Effector memory CD4-positive, alpha-beta T cell (primary cell): Measurements from ENCODE around the gene DIP2B.

ENCODE experiments used
- DNase-seq, 3 donors: peaks; one replicate each; pipeline ENCODE4 v3.0.0-alpha.2; 2020
- H3K27ac ChIP-seq: 2 replicates; pipeline ENCODE4 v1.7.0; 2013; ENCODE audit warnings: mild to moderate bottlenecking, low read length, moderate library complexity; ENCODE audit not compliant: insufficient read depth, poor library complexity, severe bottlenecking
- H3K27me3 ChIP-seq: replicated peaks from 2 replicates; pipeline ENCODE4 v1.7.0; 2013; ENCODE audit warnings: mild to moderate bottlenecking, low read length; ENCODE audit not compliant: insufficient read depth, control insufficient read depth, poor library complexity, severe bottlenecking
- H3K36me3 ChIP-seq: 2 replicates; pipeline ENCODE4 v1.7.0; 2013; ENCODE audit warnings: mild to moderate bottlenecking, low read length, moderate library complexity; ENCODE audit not compliant: control insufficient read depth, insufficient read depth
- H3K4me1 ChIP-seq: 2 replicates; pipeline ENCODE4 v1.7.0; 2013; ENCODE audit warnings: low read length, mild to moderate bottlenecking; ENCODE audit not compliant: control insufficient read depth, insufficient read depth, poor library complexity, severe bottlenecking
- H3K4me3 ChIP-seq: 2 replicates; pipeline ENCODE4 v1.7.0; 2013; ENCODE audit warnings: low read length, low read depth, mild to moderate bottlenecking; ENCODE audit not compliant: insufficient read depth, poor library complexity, severe bottlenecking
- H3K9me3 ChIP-seq: 2 replicates; pipeline ENCODE4 v1.7.0; 2013; ENCODE audit warnings: mild to moderate bottlenecking, low read length, moderate library complexity; ENCODE audit not compliant: control insufficient read depth

DIP2B gene

DNA sequence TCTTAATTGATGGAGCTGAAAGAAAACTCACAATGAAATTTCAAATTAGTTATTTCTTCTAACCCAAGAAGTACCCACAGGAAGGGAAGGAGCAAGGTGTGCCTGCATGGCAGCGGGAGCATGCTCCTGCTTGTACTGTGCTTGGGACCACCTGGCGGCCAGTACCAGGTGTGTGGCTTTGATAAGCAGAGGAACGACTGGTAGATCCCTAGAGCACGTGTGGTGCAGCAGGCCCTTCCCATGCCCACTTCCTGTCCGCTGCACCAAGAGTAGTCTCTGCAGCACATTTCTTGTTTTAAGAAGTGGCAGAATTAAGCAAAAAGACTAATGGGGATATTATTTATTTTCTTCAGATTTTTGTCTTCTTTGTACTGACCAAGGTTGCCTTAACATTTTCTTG lies 136.8 kb downstream of the DIP2B start:
- no peak overlapping the region for H3K27ac ChIP-seq
- no peak for DNase-seq
- peaks cover 6% of the 10 kb centered on the region for H3K36me3 ChIP-seq
- peaks cover 4% of the 10 kb centered on the region for H3K4me1 ChIP-seq
- no peaks in the 10 kb centered on the region for H3K27me3 ChIP-seq
- H3K4me3 ChIP-seq, result no peak overlapping the region
- H3K9me3 ChIP-seq, result no peaks in the 10 kb centered on the region

DNA sequence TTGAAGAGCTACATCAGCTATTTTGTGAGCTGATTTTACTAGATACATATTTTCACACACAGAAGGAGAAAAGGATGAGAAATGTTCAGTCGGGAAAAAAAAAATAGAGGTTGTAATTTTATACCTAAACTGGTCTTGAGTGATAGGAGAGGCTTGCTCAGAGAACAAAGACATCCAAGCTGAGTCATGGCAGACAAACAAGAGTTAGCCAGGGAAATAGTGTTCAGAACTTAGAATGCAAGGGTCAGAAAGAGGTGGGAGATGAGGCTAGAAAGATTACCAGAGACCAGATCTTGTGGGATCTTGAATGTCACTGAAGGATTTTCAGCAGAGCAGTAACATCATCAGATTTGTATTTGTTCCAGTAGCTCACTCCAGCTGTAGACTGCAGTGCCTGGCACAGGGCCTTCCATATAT lies 137.3 kb downstream of the DIP2B start:
- no peak for DNase-seq
- no peaks in the 10 kb centered on the region for H3K9me3 ChIP-seq
- no peak overlapping the region for H3K27ac ChIP-seq
- peaks cover 6% of the 10 kb centered on the region for H3K36me3 ChIP-seq
- no peaks in the 10 kb centered on the region for H3K27me3 ChIP-seq
- H3K4me3 ChIP-seq, result no peak overlapping the region
- peaks cover 4% of the 10 kb centered on the region for H3K4me1 ChIP-seq

DNA sequence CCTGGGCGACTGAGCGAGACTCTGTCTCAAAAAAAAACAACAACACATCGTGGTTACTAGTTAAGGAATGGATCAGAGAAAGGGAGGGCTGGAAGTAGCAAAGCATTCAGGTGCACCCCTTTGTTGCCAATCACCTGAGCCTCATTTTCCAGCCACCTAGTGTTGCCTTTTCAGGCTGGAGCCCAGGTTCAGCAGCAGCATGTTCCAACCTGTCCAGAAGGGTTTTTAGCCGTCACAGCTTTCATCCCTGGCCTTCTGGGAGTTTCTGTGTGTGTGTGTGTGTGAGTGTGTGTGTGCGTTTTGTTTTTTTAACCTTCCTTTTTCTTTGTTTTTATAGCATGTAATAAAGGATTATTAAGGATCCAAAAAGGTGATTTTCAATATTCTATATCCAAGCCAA lies 138.0 kb downstream of the DIP2B start:
- H3K36me3 ChIP-seq, result peaks cover 6% of the 10 kb centered on the region
- H3K4me3 ChIP-seq, result no peak overlapping the region
- no peak for DNase-seq
- H3K27me3 ChIP-seq, result no peaks in the 10 kb centered on the region
- H3K9me3 ChIP-seq, result no peaks in the 10 kb centered on the region
- H3K27ac ChIP-seq, result no peak overlapping the region
- no peaks in the 10 kb centered on the region for H3K4me1 ChIP-seq

DNA sequence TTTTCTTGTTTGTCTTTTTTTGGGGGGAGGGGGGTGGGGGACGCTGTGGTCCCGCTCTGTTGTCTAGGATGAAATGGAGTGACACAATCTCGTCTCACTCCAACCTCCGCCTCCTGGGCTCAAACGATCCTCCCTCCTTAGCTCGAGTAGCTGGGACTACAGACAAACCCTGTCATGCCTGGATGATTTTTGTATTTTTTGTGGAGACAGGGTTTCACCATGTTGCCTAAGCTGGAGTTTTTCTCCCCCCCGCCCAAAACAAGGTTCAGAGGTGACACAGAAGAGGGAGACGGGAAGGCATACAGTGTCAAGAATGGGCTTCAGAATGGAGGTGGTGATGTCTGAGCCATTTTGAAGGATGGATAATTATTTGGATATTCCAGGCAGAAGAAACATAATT lies 142.2 kb downstream of the DIP2B start:
- H3K27ac ChIP-seq, result no peak overlapping the region
- H3K9me3 ChIP-seq, result no peaks in the 10 kb centered on the region
- no peaks in the 10 kb centered on the region for H3K27me3 ChIP-seq
- H3K4me1 ChIP-seq, result no peaks in the 10 kb centered on the region
- no peak overlapping the region for H3K4me3 ChIP-seq
- DNase-seq, result no peak
- H3K36me3 ChIP-seq, result peaks cover 5% of the 10 kb centered on the region

GRCh38 chr12:50647479-50647878 lies 142.7 kb downstream of the DIP2B start:
- Histone ChIP-seq H3K27ac (no peak overlapping the region), H3K4me1 (no peaks in the 10 kb centered on the region), H3K9me3 (no peaks in the 10 kb centered on the region), H3K27me3 (no peaks in the 10 kb centered on the region), H3K36me3 (peaks cover 5% of the 10 kb centered on the region), H3K4me3 (no peak overlapping the region)
- DNase-seq, result no peak

DNA sequence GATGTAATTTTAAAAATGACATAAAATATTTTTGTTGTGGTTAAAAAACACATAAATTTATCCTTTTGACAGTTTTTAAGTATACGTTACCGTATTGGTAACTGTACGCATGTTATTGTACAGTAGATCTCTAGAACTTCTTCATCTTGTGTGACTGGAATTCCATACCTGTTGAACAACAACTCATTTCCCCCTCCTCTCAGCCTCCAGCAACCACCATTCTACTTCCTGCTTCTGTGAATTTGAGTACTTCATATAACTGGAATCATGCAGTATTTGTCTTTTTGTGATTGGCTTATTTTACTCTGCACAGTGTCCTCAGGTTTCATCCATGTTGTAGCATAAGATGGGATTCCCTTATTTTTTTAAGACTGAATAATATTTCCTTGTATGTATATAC lies 145.5 kb downstream of the DIP2B start:
- H3K36me3 ChIP-seq, result peaks cover 5% of the 10 kb centered on the region
- H3K9me3 ChIP-seq, result no peaks in the 10 kb centered on the region
- no peaks in the 10 kb centered on the region for H3K27me3 ChIP-seq
- no peak overlapping the region for H3K27ac ChIP-seq
- no peaks in the 10 kb centered on the region for H3K4me1 ChIP-seq
- no peak for DNase-seq
- H3K4me3 ChIP-seq, result no peak overlapping the region

DNA sequence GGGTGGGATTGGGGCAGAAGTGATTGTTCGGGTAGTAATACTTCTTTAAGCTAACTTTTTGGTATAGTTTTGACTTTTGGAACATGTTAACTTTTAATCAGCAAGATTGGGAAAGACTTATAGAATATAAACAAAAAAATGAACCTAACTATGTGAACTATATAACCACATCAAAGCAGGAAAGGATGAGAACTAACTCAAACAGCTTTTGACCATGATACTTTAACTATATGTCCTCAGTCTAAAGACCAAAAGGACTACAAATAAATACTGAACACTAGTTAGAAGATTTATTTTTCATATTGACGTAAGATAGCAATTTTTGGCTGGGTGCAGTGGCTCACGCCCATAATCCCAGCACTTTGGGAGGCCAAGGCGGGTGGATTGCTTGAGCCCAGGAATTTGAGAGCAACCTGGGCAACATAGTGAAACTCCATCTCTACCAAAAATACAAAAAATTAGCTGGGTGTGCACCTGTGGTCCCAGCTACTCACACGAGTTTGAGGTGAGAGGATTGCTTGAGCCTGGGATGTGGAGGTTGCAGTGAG lies 150.7 kb downstream of the DIP2B start:
- Histone ChIP-seq H3K36me3 (peaks cover 6% of the 10 kb centered on the region), H3K27ac (no peak overlapping the region), H3K27me3 (no peaks in the 10 kb centered on the region), H3K9me3 (no peaks in the 10 kb centered on the region), H3K4me3 (no peak overlapping the region), H3K4me1 (no peaks in the 10 kb centered on the region)
- DNase-seq, result no peak

- no peaks in the 10 kb centered on the region for H3K9me3 ChIP-seq
- H3K27me3 ChIP-seq, result no peaks in the 10 kb centered on the region
- H3K36me3 ChIP-seq, result peaks cover 9% of the 10 kb centered on the region
- no peak for DNase-seq
- H3K27ac ChIP-seq, result no peak overlapping the region
- no peak overlapping the region for H3K4me3 ChIP-seq
- H3K4me1 ChIP-seq, result no peaks in the 10 kb centered on the region
These were observed 154.5 kb downstream of the DIP2B start for GRCh38 chr12:50659260-50659659.

GRCh38 chr12:50659690-50660424 lies 155.1 kb downstream of the DIP2B start:
- Histone ChIP-seq H3K27me3 (no peaks in the 10 kb centered on the region), H3K4me3 (no peak overlapping the region), H3K4me1 (no peaks in the 10 kb centered on the region), H3K27ac (no peak overlapping the region), H3K9me3 (no peaks in the 10 kb centered on the region), H3K36me3 (peaks cover 9% of the 10 kb centered on the region)
- no peak for DNase-seq

DNA sequence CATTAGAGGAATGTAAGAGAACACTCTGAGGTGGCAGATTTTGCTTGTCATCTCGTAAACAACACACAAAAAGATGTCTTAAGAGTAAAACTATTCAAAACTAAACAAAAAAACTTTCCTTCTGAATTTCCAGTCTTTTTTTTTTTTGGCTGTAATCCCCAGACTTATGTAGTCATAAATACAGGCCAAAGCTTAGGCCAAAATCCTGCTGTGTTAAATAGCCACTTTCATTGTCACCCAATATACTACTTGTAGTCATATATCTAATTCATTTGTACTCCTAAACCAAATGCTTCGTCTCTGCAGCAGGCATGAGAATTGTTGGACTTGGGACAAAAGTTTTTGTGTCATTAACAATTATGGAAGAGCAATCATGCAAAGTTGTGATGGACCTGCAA lies 155.6 kb downstream of the DIP2B start:
- no peak overlapping the region for H3K27ac ChIP-seq
- DNase-seq, result no peak
- no peaks in the 10 kb centered on the region for H3K4me1 ChIP-seq
- H3K9me3 ChIP-seq, result no peaks in the 10 kb centered on the region
- peaks cover 9% of the 10 kb centered on the region for H3K36me3 ChIP-seq
- H3K27me3 ChIP-seq, result no peaks in the 10 kb centered on the region
- no peak overlapping the region for H3K4me3 ChIP-seq
